NB4 (cell line): Measurements from ENCODE around the gene SCN9A.
"Not testable (repeated sequence)": the region's sequence is repeated elsewhere in the genome, so short reads cannot be mapped to it uniquely, and the experiment has no call there.

Experiments used
- DNase-seq: peaks from one replicate; pipeline ENCODE4 v3.0.0; 2010; ENCODE audit warnings: low read depth
- H3K4me3 ChIP-seq: one replicate; pipeline ENCODE4 v1.5.1; 2011; ENCODE audit warnings: mild to moderate bottlenecking, low read depth, low read length, moderate library complexity
- CTCF ChIP-seq: IDR thresholded peaks from one replicate; pipeline ENCODE4 v1.5.1; 2012; ENCODE audit warnings: low read depth, low read length
- MAX ChIP-seq: IDR thresholded peaks from 2 replicates; pipeline ENCODE4 v1.6.1; 2011; ENCODE audit warnings: low read depth, low read length
- MYC ChIP-seq: IDR thresholded peaks from 2 replicates; pipeline ENCODE4 v1.6.1; 2011; ENCODE audit warnings: low read depth, low read length
- POLR2A ChIP-seq: IDR thresholded peaks from 2 replicates; pipeline ENCODE4 v1.6.1; 2011; ENCODE audit warnings: mild to moderate bottlenecking; ENCODE audit not compliant: insufficient read length; ENCODE audit errors: extremely low read depth

SCN9A gene

GRCh38 chr2:166223298-166223697 is 152.4 kb downstream of the SCN9A start:
- DNase-seq: no peak
- TF ChIP-seq POLR2A (no peak), CTCF (no peak), MYC (no peak), MAX (no peak)

GRCh38 chr2:166211079-166211478 is 164.7 kb downstream of the SCN9A start:
- TF ChIP-seq CTCF: no peak
- no peak for TF ChIP-seq MAX
- no peak for TF ChIP-seq MYC
- TF ChIP-seq POLR2A: no peak
- DNase-seq: no peak
- H3K4me3 ChIP-seq: no peak overlapping the region

More at GRCh38 chr2:166223298-166223697, 152.4 kb downstream of the SCN9A start:
- H3K4me3 ChIP-seq: no peak overlapping the region

- not testable (repeated sequence) for H3K4me3 ChIP-seq, DNase-seq
Observed at GRCh38 chr2:166209944-166210343, 165.8 kb downstream of the SCN9A start.

- H3K4me3 ChIP-seq: not testable (repeated sequence)
Observed at GRCh38 chr2:166209367-166209766, 166.4 kb downstream of the SCN9A start.

GRCh38 chr2:166206153-166206552 is 169.6 kb downstream of the SCN9A start:
- DNase-seq, H3K4me3 ChIP-seq: not testable (repeated sequence)

More at GRCh38 chr2:166209367-166209766, 166.4 kb downstream of the SCN9A start:
- not testable (repeated sequence) for DNase-seq

GRCh38 chr2:166202778-166203177 is 173.0 kb downstream of the SCN9A start:
- TF ChIP-seq POLR2A (no peak), MYC (no peak), MAX (no peak), CTCF (no peak)
- DNase-seq: no peak
- no peak overlapping the region for H3K4me3 ChIP-seq

GRCh38 chr2:166197446-166197845 is 178.3 kb downstream of the SCN9A start:
- DNase-seq: no peak
- TF ChIP-seq POLR2A (no peak), MAX (no peak), MYC (no peak), CTCF (no peak)
- no peak overlapping the region for H3K4me3 ChIP-seq

- H3K4me3 ChIP-seq: no peak overlapping the region
- no peak for DNase-seq
- no peak for TF ChIP-seq MAX
- no peak for TF ChIP-seq CTCF
Observed at GRCh38 chr2:166193407-166193806, 182.3 kb downstream of the SCN9A start.
